ENCODE measurements around the gene TDRD10. TPM values are rescaled to one million over a fixed set of nuclear protein-coding genes. Genes with fewer than 3 reads are reported as not detected.

The TDRD10 gene
- polyA plus RNA-seq, 2 of the 4 experiments (the other 2 are of a cell fraction), result 0.04 TPM; not detected in 1

GRCh38 chr1:154502744-154503115 is 711 bp downstream of the TDRD10 start (continued):
- no peak for TF ChIP-seq HMGXB4 (CRISPR knock-in tag; IDR thresholded peaks at IDR 0.05; ENCODE audit: borderline replicate concordance)
- no peak for TF ChIP-seq POLR2A (IDR thresholded peaks at IDR 0.05; ENCODE audit: low read length)
- no peak for TF ChIP-seq ZSCAN20 (CRISPR knock-in tag; IDR thresholded peaks at IDR 0.05)
- no peak for TF ChIP-seq EHF (CRISPR knock-in tag; IDR thresholded peaks at IDR 0.05)

DNA sequence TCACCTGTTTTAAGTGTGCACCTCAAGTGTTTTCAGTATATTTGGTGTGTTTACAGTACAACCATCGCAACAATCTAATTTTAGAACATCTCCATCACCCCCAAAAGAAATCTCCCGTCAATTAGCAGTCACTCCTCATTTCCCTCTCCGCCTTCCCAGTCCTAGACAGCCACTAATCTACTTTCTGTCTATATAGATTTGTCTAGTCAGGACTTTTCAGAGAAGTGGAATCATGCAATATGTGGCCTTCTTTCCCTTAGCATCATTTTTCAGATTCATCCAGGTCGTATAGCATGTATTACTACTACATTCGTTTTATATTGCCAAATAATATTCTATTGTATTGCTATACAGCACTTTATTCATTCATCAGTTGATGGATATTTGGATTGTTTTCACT is 1.9 kb downstream of the TDRD10 start:
- 46% methylated on average over 5 of the region's 5 CpGs for WGBS (ENCODE audit: missing lambda C conversion rate)
- peaks cover 2% of the 10 kb centered on the region; the same call in 1 of the 3 replicates for H3K9me3 ChIP-seq
- no peak overlapping the region for H3K27ac ChIP-seq
- ChIA-PET POLR2A (no interaction called here), CTCF (interaction anchor here (2.0 kb wide), 1 partner anchor 25 kb away, joined by 6 read pairs; no protein-coding TSS in a partner anchor)
- H3K4me2 ChIP-seq, result no peak overlapping the region
- DNase-seq (ENCODE audit: low read depth in 1 of 2, low spot score in 1 of 2) (no peak), FAIRE-seq (no peak), ATAC-seq (no peak)
- TF ChIP-seq MAFK (IDR thresholded peaks at IDR 0.05; ENCODE audit: partially characterized antibody), result peak; percentile 64
- TF ChIP-seq CEBPB (IDR thresholded peaks at IDR 0.05), result no peak
- peaks cover 6% of the 10 kb centered on the region; the same call in 1 of the 3 replicates for H3K4me1 ChIP-seq
- H3K4me3 ChIP-seq, result no peak overlapping the region

GRCh38 chr1:154512760-154513159 is 10.7 kb downstream of the TDRD10 start:
- H3K4me2 ChIP-seq, result no peak overlapping the region
- ATAC-seq (no peak), FAIRE-seq (no peak), DNase-seq (ENCODE audit: low read depth in 1 of 2, low spot score in 1 of 2) (no peak)
- no peaks in the 10 kb centered on the region for H3K9me3 ChIP-seq
- H3K4me3 ChIP-seq, result no peak overlapping the region
- POLR2A ChIA-PET, result no interaction called here
- no peak for TF ChIP-seq ESRRA (IDR thresholded peaks at IDR 0.05; ENCODE audit: borderline replicate concordance, low read length)
- TF ChIP-seq ZFP36 (IDR thresholded peaks at IDR 0.05; ENCODE audit: borderline replicate concordance, partially characterized antibody), result no peak
- TF ChIP-seq MAFK (IDR thresholded peaks at IDR 0.05; ENCODE audit: partially characterized antibody), result no peak
- TF ChIP-seq, protein P1, sequence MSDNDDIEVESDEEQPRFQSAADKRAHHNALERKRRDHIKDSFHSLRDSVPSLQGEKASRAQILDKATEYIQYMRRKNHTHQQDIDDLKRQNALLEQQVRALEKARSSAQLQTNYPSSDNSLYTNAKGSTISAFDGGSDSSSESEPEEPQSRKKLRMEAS (IDR thresholded peaks at IDR 0.05), result no peak
- TF ChIP-seq RAD21 (conservative IDR thresholded peaks at IDR 0.05 in 1 of 2, IDR thresholded peaks at IDR 0.05 in 1 of 2), result no peak
- no peak for TF ChIP-seq FOSB (CRISPR knock-in tag; IDR thresholded peaks at IDR 0.05)
- TF ChIP-seq CBX2 (IDR thresholded peaks at IDR 0.05; ENCODE audit: borderline replicate concordance, low read depth), result no peak
- CTCF ChIA-PET, result interaction anchor here (1.1 to 2.2 kb wide), 3 partner anchors 33 to 248 kb away, joined by 3 to 7 read pairs (median 4); no protein-coding TSS in a partner anchor
- no peaks in the 10 kb centered on the region for H3K4me1 ChIP-seq
- H3K27ac ChIP-seq, result no peak overlapping the region
- WGBS (ENCODE audit: missing lambda C conversion rate), result 50% methylated on average over 3 of the region's 3 CpGs

GRCh38 chr1:154514066-154514553 is 12.1 kb downstream of the TDRD10 start:
- Histone ChIP-seq H3K4me3 (no peak overlapping the region), H3K4me2 (no peak overlapping the region), H3K9me3 (no peaks in the 10 kb centered on the region), H3K4me1 (no peaks in the 10 kb centered on the region), H3K27ac (no peak overlapping the region)
- CTCF ChIA-PET, result interaction anchor here (0.9 to 2.2 kb wide), 3 partner anchors 18 to 35 kb away, joined by 3 to 7 read pairs (median 4); no protein-coding TSS in a partner anchor
- DNase-seq (ENCODE audit: low read depth in 1 of 2, low spot score in 1 of 2) (no peak), FAIRE-seq (no peak), ATAC-seq (no peak)
- TF ChIP-seq ELK1 (IDR thresholded peaks at IDR 0.05; ENCODE audit: low read depth, low read length) (no peak), NPAS2 (CRISPR knock-in tag; IDR thresholded peaks at IDR 0.05; ENCODE audit: borderline replicate concordance) (no peak), TFCP2L1 (CRISPR knock-in tag; IDR thresholded peaks at IDR 0.05) (no peak), RNF2 (IDR thresholded peaks at IDR 0.05; ENCODE audit: borderline replicate concordance, low read depth) (no peak), KDM1A (IDR thresholded peaks at IDR 0.05; ENCODE audit: low read depth) (no peak), CEBPB (IDR thresholded peaks at IDR 0.05) (no peak), EHF (CRISPR knock-in tag; IDR thresholded peaks at IDR 0.05) (no peak), EHMT2 (IDR thresholded peaks at IDR 0.05; ENCODE audit: low read depth) (no peak), CBX8 (IDR thresholded peaks at IDR 0.05) (no peak), NR3C1 (IDR thresholded peaks at IDR 0.05) (no peak), HDAC2 (IDR thresholded peaks at IDR 0.05) (no peak), HOXB13 (CRISPR knock-in tag; IDR thresholded peaks at IDR 0.05; ENCODE audit: low read depth) (no peak), CHD2 (IDR thresholded peaks at IDR 0.05; ENCODE audit: low read length, partially characterized antibody) (no peak), CBX2 (IDR thresholded peaks at IDR 0.05; ENCODE audit: borderline replicate concordance, low read depth) (no peak), RAD21 (conservative IDR thresholded peaks at IDR 0.05 in 1 of 2, IDR thresholded peaks at IDR 0.05 in 1 of 2) (no peak)
- TF ChIP-seq, protein P2, sequence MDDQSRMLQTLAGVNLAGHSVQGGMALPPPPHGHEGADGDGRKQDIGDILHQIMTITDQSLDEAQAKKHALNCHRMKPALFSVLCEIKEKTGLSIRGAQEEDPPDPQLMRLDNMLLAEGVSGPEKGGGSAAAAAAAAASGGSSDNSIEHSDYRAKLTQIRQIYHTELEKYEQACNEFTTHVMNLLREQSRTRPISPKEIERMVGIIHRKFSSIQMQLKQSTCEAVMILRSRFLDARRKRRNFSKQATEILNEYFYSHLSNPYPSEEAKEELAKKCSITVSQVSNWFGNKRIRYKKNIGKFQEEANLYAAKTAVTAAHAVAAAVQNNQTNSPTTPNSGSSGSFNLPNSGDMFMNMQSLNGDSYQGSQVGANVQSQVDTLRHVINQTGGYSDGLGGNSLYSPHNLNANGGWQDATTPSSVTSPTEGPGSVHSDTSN (IDR thresholded peaks at IDR 0.05), result no peak
- TF ChIP-seq, protein P3, sequence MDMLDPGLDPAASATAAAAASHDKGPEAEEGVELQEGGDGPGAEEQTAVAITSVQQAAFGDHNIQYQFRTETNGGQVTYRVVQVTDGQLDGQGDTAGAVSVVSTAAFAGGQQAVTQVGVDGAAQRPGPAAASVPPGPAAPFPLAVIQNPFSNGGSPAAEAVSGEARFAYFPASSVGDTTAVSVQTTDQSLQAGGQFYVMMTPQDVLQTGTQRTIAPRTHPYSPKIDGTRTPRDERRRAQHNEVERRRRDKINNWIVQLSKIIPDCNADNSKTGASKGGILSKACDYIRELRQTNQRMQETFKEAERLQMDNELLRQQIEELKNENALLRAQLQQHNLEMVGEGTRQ (IDR thresholded peaks at IDR 0.05), result no peak
- 56% methylated on average over 7 of the region's 7 CpGs for WGBS (ENCODE audit: missing lambda C conversion rate)
- POLR2A ChIA-PET, result no interaction called here

Data from A549 (cell line).